ENCODE measurements around the gene SCUBE3. TPM values are rescaled to one million over a fixed set of nuclear protein-coding genes. Genes with fewer than 3 reads are reported as not detected.

Gene SCUBE3
- total RNA-seq, 5 donors from 2014 or later (not counting 1 experiment from before 2014, with no cell fraction given) = 0.03 to 0.14 (median 0.08) TPM; not detected in 1

DNA sequence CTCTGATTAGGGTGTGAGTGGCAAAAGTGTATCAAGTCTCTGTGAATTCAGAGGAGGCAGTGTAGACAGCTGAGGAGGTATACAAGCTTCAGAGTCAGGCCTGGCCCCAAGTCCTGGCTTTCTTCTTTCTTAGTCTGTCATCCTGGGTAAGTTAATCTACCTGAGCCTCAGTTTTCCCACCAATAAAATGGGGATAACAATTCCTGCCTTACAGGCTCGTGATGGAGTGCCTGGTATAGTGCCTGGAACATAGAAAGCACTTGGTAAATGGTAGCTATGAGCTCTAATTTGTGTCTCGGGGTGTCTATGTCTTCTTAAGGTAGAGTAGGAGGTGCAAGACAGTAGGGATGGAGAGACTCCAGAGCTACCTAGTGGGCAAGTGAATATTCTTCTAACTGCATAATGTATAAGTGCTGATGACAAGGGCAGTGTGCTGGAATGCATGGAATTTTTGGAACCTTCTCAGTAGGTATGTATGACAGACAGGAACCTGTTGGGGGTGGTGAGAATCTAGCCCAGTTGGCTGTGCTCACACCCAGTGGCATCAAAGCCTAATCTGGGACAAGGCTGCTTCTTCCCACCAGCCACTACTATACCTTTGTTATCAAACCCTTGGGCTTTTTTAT, 4.0 kb upstream of the SCUBE3 start:
- Mint-ChIP-seq H3K27ac (no peak overlapping the region), H3K27me3 (peaks cover 73 to 77% of the 10 kb centered on the region in 2 donors), H3K4me3 (no peak overlapping the region), H3K36me3 (no peaks in the 10 kb centered on the region), H3K4me1 (peaks cover 5 to 9% (median 6%) of the 10 kb centered on the region in 3 donors), H3K9me3 (no peaks in the 10 kb centered on the region)
- DNase-seq = no peak
- ChIA-PET POLR2A (no interaction called here), CTCF (interaction anchor here (0.6 to 0.7 kb wide), 2 partner anchors 95 to 185 kb away, joined by 3 read pairs; no protein-coding TSS in a partner anchor)
- no peaks in the 10 kb centered on the region for H3K9me3 ChIP-seq
- no peak overlapping the region for H3K27ac ChIP-seq (ENCODE audit: low read length)
- no peaks in the 10 kb centered on the region for H3K36me3 ChIP-seq (ENCODE audit: control insufficient read depth in 2 of 2, extremely low read depth in 1 of 2, insufficient read depth in 1 of 2, low read length in 1 of 2)
- H3K4me1 ChIP-seq (ENCODE audit: control insufficient read depth in 1 of 2, extremely low read depth in 1 of 2, insufficient read depth in 2 of 2, low read length in 2 of 2) = peaks cover 2 to 15% of the 10 kb centered on the region in 2 experiments
- 100% methylated on average over 1 of the region's 2 CpGs for WGBS (ENCODE audit: insufficient coverage)
- peaks cover 17 to 73% of the 10 kb centered on the region in 2 experiments for H3K27me3 ChIP-seq (replicated peaks in 1 of 2; ENCODE audit: control insufficient read depth in 2 of 2, extremely low read depth in 1 of 2, insufficient read depth in 2 of 2, low read length in 1 of 2)
- no peak overlapping the region for H3K4me3 ChIP-seq (ENCODE audit: control insufficient read depth in 1 of 2, extremely low read depth in 1 of 2, low read length in 1 of 2)
- ATAC-seq (replicated peaks in 1 of 4) = no peak

DNA sequence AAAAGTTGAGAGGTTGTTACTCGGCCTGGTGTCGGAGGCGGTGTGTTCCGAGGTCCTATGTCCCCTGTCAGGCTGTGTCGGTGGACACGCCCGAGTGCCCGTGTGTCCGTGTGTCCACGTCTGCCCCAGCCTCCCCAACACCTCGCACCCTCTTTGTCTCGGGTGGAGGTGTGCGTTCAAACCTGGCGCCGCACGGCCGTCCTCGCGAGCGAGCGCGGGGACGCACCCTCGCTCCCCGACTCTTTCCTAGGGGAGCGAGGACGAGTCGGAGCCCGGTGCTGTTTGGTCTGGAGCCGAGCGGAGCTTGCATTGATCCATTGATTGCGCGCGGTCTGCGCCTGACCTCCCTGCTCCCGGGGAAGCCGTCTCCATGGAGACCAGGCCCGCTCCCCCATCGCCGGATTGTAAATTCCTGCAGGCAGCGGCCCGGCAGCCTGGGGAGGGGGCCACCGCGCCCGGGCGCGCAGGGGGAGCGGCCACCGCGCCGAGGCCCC, 411 bp upstream of the SCUBE3 start:
- Histone ChIP-seq H3K9me3 (no peaks in the 10 kb centered on the region), H3K4me1 (ENCODE audit: control insufficient read depth in 1 of 2, extremely low read depth in 1 of 2, insufficient read depth in 2 of 2, low read length in 2 of 2) (peaks cover 2 to 15% of the 10 kb centered on the region in 2 experiments), H3K36me3 (ENCODE audit: control insufficient read depth in 2 of 2, extremely low read depth in 1 of 2, insufficient read depth in 1 of 2, low read length in 1 of 2) (no peaks in the 10 kb centered on the region), H3K4me3 (ENCODE audit: control insufficient read depth in 1 of 2, extremely low read depth in 1 of 2, low read length in 1 of 2) (peak overlapping the region in 1 of 2 donors; percentile 64), H3K27ac (ENCODE audit: low read length) (no peak overlapping the region), H3K27me3 (replicated peaks in 1 of 2; ENCODE audit: control insufficient read depth in 2 of 2, extremely low read depth in 1 of 2, insufficient read depth in 2 of 2, low read length in 1 of 2) (peaks cover 24 to 73% of the 10 kb centered on the region in 2 experiments)
- 30% methylated on average over 43 of the region's 51 CpGs for WGBS (ENCODE audit: insufficient coverage)
- no peak for ATAC-seq (replicated peaks in 1 of 4)
- POLR2A ChIA-PET = no interaction called here
- H3K9me3 Mint-ChIP-seq = no peaks in the 10 kb centered on the region
- H3K4me1 Mint-ChIP-seq = peaks cover 5 to 11% (median 6%) of the 10 kb centered on the region in 3 donors
- H3K27me3 Mint-ChIP-seq = peaks cover 71 to 80% of the 10 kb centered on the region in 2 donors
- peaks cover 4% of the 10 kb centered on the region for H3K36me3 Mint-ChIP-seq
- H3K4me3 Mint-ChIP-seq = peak overlapping the region; percentile 52 to 81 (median 69)
- no peak overlapping the region for H3K27ac Mint-ChIP-seq
- no peak for DNase-seq
- CTCF ChIA-PET = no interaction called here

DNA sequence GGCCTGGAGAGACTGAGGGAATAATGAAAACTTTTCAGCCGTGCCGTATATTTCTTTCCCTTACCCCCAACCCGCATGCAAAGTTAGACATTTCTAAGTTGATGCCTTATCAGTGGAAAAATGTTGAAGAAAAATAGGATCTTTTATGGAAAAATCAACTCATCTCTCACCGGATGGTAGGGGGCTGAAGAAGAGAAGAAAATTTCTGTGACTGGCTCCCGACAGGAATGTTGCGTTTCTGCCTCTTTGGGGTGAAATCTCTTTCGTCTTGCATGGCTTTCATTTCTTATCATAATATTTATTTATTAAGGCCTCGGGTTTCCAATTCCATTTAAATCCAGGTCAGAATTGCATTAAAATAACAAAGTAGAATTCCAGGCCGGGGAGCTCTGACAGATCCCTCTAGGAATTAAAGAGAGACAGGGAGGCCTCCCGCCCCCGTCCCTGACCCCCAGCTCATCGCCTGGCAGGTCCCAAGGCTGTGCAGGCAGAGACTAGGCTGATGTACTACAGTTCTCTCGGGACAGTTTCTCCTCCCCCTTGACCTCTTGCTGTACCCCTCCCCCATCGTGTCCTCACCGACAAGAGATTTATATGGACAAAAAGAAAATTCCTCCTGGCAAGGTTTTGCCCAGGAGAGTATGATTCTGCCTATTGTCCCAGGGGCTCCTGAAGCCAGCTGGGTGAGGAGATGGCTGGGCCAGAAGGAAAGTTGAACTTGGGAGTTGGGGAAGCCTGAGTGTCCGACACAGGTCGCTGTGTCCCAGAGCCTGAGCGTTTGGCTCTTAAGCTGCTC, 1.3 kb downstream of the SCUBE3 start:
- H3K27me3 Mint-ChIP-seq = peaks cover 68 to 77% of the 10 kb centered on the region in 2 donors
- peaks cover 5 to 11% (median 6%) of the 10 kb centered on the region in 3 donors for H3K4me1 Mint-ChIP-seq
- Histone ChIP-seq H3K36me3 (ENCODE audit: control insufficient read depth in 2 of 2, extremely low read depth in 1 of 2, insufficient read depth in 1 of 2, low read length in 1 of 2) (no peaks in the 10 kb centered on the region), H3K4me1 (ENCODE audit: control insufficient read depth in 1 of 2, extremely low read depth in 1 of 2, insufficient read depth in 2 of 2, low read length in 2 of 2) (peaks cover 2 to 15% of the 10 kb centered on the region in 2 experiments), H3K27ac (ENCODE audit: low read length) (no peak overlapping the region), H3K4me3 (ENCODE audit: control insufficient read depth in 1 of 2, extremely low read depth in 1 of 2, low read length in 1 of 2) (no peak overlapping the region), H3K9me3 (no peaks in the 10 kb centered on the region), H3K27me3 (replicated peaks in 1 of 2; ENCODE audit: control insufficient read depth in 2 of 2, extremely low read depth in 1 of 2, insufficient read depth in 2 of 2, low read length in 1 of 2) (peaks cover 24 to 69% of the 10 kb centered on the region in 2 experiments)
- ChIA-PET POLR2A (interaction anchor here in 1 of 2 donors (0.6 kb wide), 1 partner anchor 9 kb away, joined by 7 read pairs; no protein-coding TSS in a partner anchor), CTCF (no interaction called here)
- DNase-seq = no peak
- no peak for ATAC-seq (replicated peaks in 1 of 4)
- WGBS (ENCODE audit: insufficient coverage) = 75% methylated on average over 5 of the region's 18 CpGs
- no peak overlapping the region for H3K27ac Mint-ChIP-seq
- no peaks in the 10 kb centered on the region for H3K9me3 Mint-ChIP-seq
- H3K36me3 Mint-ChIP-seq = peaks cover 4% of the 10 kb centered on the region
- peak overlapping the region in 2 of 3 donors; percentile 34 to 81 for H3K4me3 Mint-ChIP-seq

DNA sequence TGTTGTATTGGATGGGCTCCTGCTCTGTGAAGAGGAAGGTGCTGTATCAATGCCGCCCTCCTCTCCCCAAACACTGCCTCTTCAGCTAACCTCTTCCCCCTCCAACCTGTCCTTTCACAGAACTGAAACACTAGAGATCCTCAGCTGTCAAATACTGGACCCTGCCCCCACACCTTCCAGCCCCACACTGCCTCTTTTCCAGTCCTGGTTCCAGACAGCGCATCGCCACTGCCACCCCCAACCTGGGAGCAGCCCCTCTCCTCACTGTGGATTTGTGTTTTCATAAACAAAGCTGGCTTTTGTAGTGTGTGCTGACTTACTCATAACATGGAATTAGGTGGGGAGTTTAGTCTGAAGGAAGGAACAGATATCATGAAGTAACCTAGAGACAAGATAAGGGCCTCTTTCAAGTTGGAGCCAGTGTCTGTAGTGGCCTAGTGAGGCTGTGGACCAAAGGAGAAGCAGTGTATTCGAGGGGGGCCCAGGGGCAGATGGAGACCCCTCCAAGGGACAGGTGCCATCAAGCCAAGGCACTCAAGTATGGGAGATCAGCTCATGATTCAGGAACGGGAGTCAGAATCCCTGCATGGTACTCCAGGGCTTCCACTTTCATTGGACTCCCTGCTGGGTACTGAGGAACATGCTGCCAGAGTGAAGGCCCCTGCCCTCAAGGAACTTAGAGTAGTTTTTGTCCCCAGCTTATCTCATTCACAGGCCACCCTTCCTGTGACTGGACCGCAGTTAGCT, 2.1 kb downstream of the SCUBE3 start:
- Histone ChIP-seq H3K36me3 (ENCODE audit: control insufficient read depth in 2 of 2, extremely low read depth in 1 of 2, insufficient read depth in 1 of 2, low read length in 1 of 2) (no peaks in the 10 kb centered on the region), H3K4me3 (ENCODE audit: control insufficient read depth in 1 of 2, extremely low read depth in 1 of 2, low read length in 1 of 2) (no peak overlapping the region), H3K4me1 (ENCODE audit: control insufficient read depth in 1 of 2, extremely low read depth in 1 of 2, insufficient read depth in 2 of 2, low read length in 2 of 2) (peaks cover 2 to 15% of the 10 kb centered on the region in 2 experiments), H3K9me3 (no peaks in the 10 kb centered on the region), H3K27me3 (replicated peaks in 1 of 2; ENCODE audit: control insufficient read depth in 2 of 2, extremely low read depth in 1 of 2, insufficient read depth in 2 of 2, low read length in 1 of 2) (peaks cover 24 to 69% of the 10 kb centered on the region in 2 experiments), H3K27ac (ENCODE audit: low read length) (no peak overlapping the region)
- WGBS (ENCODE audit: insufficient coverage) = 79% methylated on average over 3 of the region's 6 CpGs
- no peak for ATAC-seq (replicated peaks in 1 of 4)
- Mint-ChIP-seq H3K27ac (peak overlapping the region; percentile 17 to 38), H3K27me3 (peaks cover 66 to 70% of the 10 kb centered on the region in 2 donors), H3K36me3 (peaks cover 4% of the 10 kb centered on the region), H3K4me3 (no peak overlapping the region), H3K4me1 (peaks cover 5 to 11% (median 6%) of the 10 kb centered on the region in 3 donors), H3K9me3 (no peaks in the 10 kb centered on the region)
- ChIA-PET POLR2A (no interaction called here), CTCF (no interaction called here)
- DNase-seq = no peak

DNA sequence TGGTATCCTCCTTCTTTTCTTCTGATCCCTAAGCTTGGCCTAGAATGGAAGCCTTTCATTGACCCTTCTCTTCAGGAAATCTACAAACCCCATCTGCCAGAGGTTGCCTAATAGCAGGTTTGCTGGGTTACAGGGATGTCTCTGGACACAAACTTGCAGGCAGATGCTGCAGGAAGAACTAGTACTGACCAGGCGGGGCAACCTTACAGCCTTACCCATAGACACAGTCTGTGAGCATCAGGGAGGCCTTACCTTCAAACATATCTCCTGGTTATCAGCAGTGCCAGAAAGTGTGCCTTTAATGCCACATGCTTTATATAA, 2.6 kb downstream of the SCUBE3 start:
- WGBS (ENCODE audit: insufficient coverage) = 78% methylated on average over 1 of the region's 1 CpG
- no peak overlapping the region for H3K4me3 Mint-ChIP-seq

More for the DNA sequence above, 2.6 kb downstream of the SCUBE3 start:
- Histone ChIP-seq H3K36me3 (ENCODE audit: control insufficient read depth in 2 of 2, extremely low read depth in 1 of 2, insufficient read depth in 1 of 2, low read length in 1 of 2) (no peaks in the 10 kb centered on the region), H3K27me3 (replicated peaks in 1 of 2; ENCODE audit: control insufficient read depth in 2 of 2, extremely low read depth in 1 of 2, insufficient read depth in 2 of 2, low read length in 1 of 2) (peaks cover 24 to 63% of the 10 kb centered on the region in 2 experiments), H3K27ac (ENCODE audit: low read length) (no peak overlapping the region), H3K9me3 (no peaks in the 10 kb centered on the region), H3K4me3 (ENCODE audit: control insufficient read depth in 1 of 2, extremely low read depth in 1 of 2, low read length in 1 of 2) (no peak overlapping the region), H3K4me1 (ENCODE audit: control insufficient read depth in 1 of 2, extremely low read depth in 1 of 2, insufficient read depth in 2 of 2, low read length in 2 of 2) (peaks cover 2 to 15% of the 10 kb centered on the region in 2 experiments)
- DNase-seq (no peak), ATAC-seq (replicated peaks in 1 of 4) (no peak)
- Mint-ChIP-seq H3K9me3 (no peaks in the 10 kb centered on the region), H3K36me3 (peaks cover 4% of the 10 kb centered on the region), H3K27ac (no peak overlapping the region), H3K4me1 (peaks cover 5 to 11% (median 6%) of the 10 kb centered on the region in 3 donors), H3K27me3 (peaks cover 64 to 65% of the 10 kb centered on the region in 2 donors)
- POLR2A ChIA-PET = no interaction called here
- CTCF ChIA-PET = no interaction called here
